Prostate gland (tissue), 2 donors: Measurements from ENCODE around the gene OSBPL8. TPM values are rescaled to one million over a fixed set of nuclear protein-coding genes. Genes with fewer than 3 reads are reported as not detected.

Experiments
- DNase-seq: peaks from one replicate; pipeline ENCODE4 v3.0.0-alpha.2; 2019; ENCODE audit warnings: low spot score
- H3K27ac ChIP-seq, 2 donors: fragments of 200-600 bp; sonication (generic); 2 replicates each; pipeline ENCODE4 v1.5.1; 2017 to 2019
- H3K27me3 ChIP-seq: fragments of 200-600 bp; sonication (generic); replicated peaks from 2 replicates; pipeline ENCODE4 v1.5.1; 2019; ENCODE audit not compliant: insufficient read depth
- H3K36me3 ChIP-seq, 2 donors: fragments of 200-600 bp; sonication (generic); 1 replicate in 1 of 2; 2 replicates in 1 of 2; pipeline versions ENCODE4 v1.5.1 to v1.8.1; 2017 to 2019
- H3K4me1 ChIP-seq: fragments of 200-600 bp; sonication (generic); replicated peaks from 2 replicates; pipeline ENCODE4 v1.5.1; 2019
- H3K4me3 ChIP-seq, 2 donors: fragments of 200-600 bp; sonication (generic); 2 replicates each; pipeline ENCODE4 v1.5.1; 2017 to 2019
- H3K9me3 ChIP-seq: fragments of 200-600 bp; sonication (generic); 2 replicates; pipeline ENCODE4 v1.5.1; 2017
- CTCF ChIP-seq, 4 experiments: fragments of 200-600 bp in 2 of 4; fragments of 450-650 bp in 2 of 4; sonication (generic) in 2 of 4; IDR thresholded peaks; 1 replicate in 3 of 4; 2 replicates in 1 of 4; pipeline ENCODE4 v1.5.1; 2016 to 2019; ENCODE audit warnings: antibody characterized with exemption in 4 of 4, mild to moderate bottlenecking in 2 of 4, moderate library complexity in 2 of 4
- POLR2A ChIP-seq: fragments of 450-650 bp; IDR thresholded peaks from one replicate; pipeline ENCODE4 v1.6.1; 2016; ENCODE audit warnings: antibody characterized with exemption, mild to moderate bottlenecking
- POLR2AphosphoS5 ChIP-seq: sonication (generic); formaldehyde crosslinking; IDR thresholded peaks from one replicate; pipeline ENCODE4 v1.6.1; 2017; ENCODE audit warnings: antibody characterized with exemption
- WGBS: methylation state at CpG from one replicate; pipeline ENCODE4 v1.1.5; 2018; 5-methylcytosine and 5-hydroxymethylcytosine counted together
- intact Hi-C: fragments of 100-400 bp; cut with DNase I; formaldehyde crosslinking; loops from one replicate; pipeline ENCODE4 v1.14.2; 2022
- total RNA-seq, 2 donors: library from RNA; depleted of rRNA; stranded (reverse); fragments of >200 nt; gene quantifications; one replicate each; pipeline ENCODE4 v1.1.0, GENCODE V29; 2016

The OSBPL8 gene
- total RNA-seq, 2 donors from 2014 or later: 50.6 to 54.2 TPM

- Histone ChIP-seq H3K4me3 (no peak overlapping the region), H3K27ac (no peak overlapping the region), H3K9me3 (no peaks in the 10 kb centered on the region), H3K36me3 (no peaks in the 10 kb centered on the region), H3K4me1 (no peaks in the 10 kb centered on the region), H3K27me3 (no peaks in the 10 kb centered on the region)
- TF ChIP-seq POLR2AphosphoS5 (no peak), CTCF (IDR thresholded peaks at IDR 0.05) (no peak), POLR2A (no peak)
- intact Hi-C loops: no loop called here
- no peak for DNase-seq
- WGBS: 56% methylated on average over 1 of the region's 1 CpG
Observed at GRCh38 chr12:76495556-76495955, 64.0 kb downstream of the OSBPL8 start.

- Histone ChIP-seq H3K4me1 (no peaks in the 10 kb centered on the region), H3K36me3 (no peaks in the 10 kb centered on the region), H3K27me3 (no peaks in the 10 kb centered on the region), H3K9me3 (no peaks in the 10 kb centered on the region), H3K27ac (no peak overlapping the region), H3K4me3 (no peak overlapping the region)
- no peak for DNase-seq
- intact Hi-C loops: no loop called here
- WGBS: 96% methylated on average over 1 of the region's 1 CpG
- no peak for TF ChIP-seq CTCF (IDR thresholded peaks at IDR 0.05)
- TF ChIP-seq POLR2A: no peak
- TF ChIP-seq POLR2AphosphoS5: no peak
Observed at GRCh38 chr12:76491292-76491691, 68.3 kb downstream of the OSBPL8 start.

GRCh38 chr12:76490763-76491162 is 68.8 kb downstream of the OSBPL8 start:
- 92% methylated on average over 4 of the region's 4 CpGs for whole genome bisulfite sequencing
- H3K27ac ChIP-seq: no peak overlapping the region
- no peak overlapping the region for H3K4me3 ChIP-seq
- no peaks in the 10 kb centered on the region for H3K27me3 ChIP-seq
- no peaks in the 10 kb centered on the region for H3K4me1 ChIP-seq
- TF ChIP-seq POLR2A: no peak
- no peak for TF ChIP-seq POLR2AphosphoS5
- TF ChIP-seq CTCF (IDR thresholded peaks at IDR 0.05): no peak
- H3K9me3 ChIP-seq: no peaks in the 10 kb centered on the region
- intact Hi-C loops: no loop called here
- no peaks in the 10 kb centered on the region for H3K36me3 ChIP-seq
- no peak for DNase-seq

- Histone ChIP-seq H3K4me3 (no peak overlapping the region), H3K36me3 (no peaks in the 10 kb centered on the region), H3K27ac (no peak overlapping the region), H3K27me3 (no peaks in the 10 kb centered on the region), H3K9me3 (no peaks in the 10 kb centered on the region), H3K4me1 (no peaks in the 10 kb centered on the region)
- intact Hi-C loops: no loop called here
- TF ChIP-seq POLR2A: no peak
- TF ChIP-seq POLR2AphosphoS5: no peak
- WGBS: 95% methylated on average over 3 of the region's 3 CpGs
- no peak for DNase-seq
Observed at GRCh38 chr12:76489737-76490136, 69.8 kb downstream of the OSBPL8 start.

- no peak for TF ChIP-seq CTCF (IDR thresholded peaks at IDR 0.05)
- no peak for TF ChIP-seq POLR2AphosphoS5
- no peak for TF ChIP-seq POLR2A
- no peak overlapping the region for H3K4me3 ChIP-seq
- H3K4me1 ChIP-seq: no peaks in the 10 kb centered on the region
- no peaks in the 10 kb centered on the region for H3K27me3 ChIP-seq
- DNase-seq: no peak
- intact Hi-C loops: no loop called here
- 79% methylated on average over 2 of the region's 2 CpGs for WGBS
- no peak overlapping the region for H3K27ac ChIP-seq
- no peaks in the 10 kb centered on the region for H3K9me3 ChIP-seq
- no peaks in the 10 kb centered on the region for H3K36me3 ChIP-seq
Observed at GRCh38 chr12:76486011-76486410, 73.6 kb downstream of the OSBPL8 start.
